ENCODE results near the gene PALM2AKAP2.

DNA sequence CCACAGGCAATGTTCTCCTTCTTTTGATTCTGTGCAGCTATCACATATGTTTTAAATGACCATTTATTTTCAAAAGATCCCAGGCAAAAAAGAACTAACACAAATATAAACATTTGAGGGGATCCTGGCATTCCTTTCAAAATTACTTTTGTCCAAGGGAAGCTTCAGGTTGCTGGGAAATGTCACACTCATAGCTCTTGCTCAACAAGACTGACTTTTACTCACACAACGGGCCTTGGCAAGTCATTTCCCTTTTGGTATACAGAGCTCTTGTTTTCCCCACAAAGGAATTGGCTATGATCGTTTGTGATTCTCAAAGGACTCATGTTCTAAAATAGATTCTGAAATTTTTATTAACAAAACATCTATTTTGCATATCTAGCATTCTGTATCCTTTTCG, 4.5 kb upstream of the PALM2AKAP2 start:
- TF ChIP-seq POLR2A (IDR thresholded peaks at IDR 0.05), result no peak
- TF ChIP-seq, protein P1, sequence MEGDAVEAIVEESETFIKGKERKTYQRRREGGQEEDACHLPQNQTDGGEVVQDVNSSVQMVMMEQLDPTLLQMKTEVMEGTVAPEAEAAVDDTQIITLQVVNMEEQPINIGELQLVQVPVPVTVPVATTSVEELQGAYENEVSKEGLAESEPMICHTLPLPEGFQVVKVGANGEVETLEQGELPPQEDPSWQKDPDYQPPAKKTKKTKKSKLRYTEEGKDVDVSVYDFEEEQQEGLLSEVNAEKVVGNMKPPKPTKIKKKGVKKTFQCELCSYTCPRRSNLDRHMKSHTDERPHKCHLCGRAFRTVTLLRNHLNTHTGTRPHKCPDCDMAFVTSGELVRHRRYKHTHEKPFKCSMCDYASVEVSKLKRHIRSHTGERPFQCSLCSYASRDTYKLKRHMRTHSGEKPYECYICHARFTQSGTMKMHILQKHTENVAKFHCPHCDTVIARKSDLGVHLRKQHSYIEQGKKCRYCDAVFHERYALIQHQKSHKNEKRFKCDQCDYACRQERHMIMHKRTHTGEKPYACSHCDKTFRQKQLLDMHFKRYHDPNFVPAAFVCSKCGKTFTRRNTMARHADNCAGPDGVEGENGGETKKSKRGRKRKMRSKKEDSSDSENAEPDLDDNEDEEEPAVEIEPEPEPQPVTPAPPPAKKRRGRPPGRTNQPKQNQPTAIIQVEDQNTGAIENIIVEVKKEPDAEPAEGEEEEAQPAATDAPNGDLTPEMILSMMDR (IDR thresholded peaks at IDR 0.05), result no peak

Data from heart left ventricle (tissue), 13 donors.